NK-92 treated with Interleukin-12 subunit alpha and Interleukin-12 subunit beta, amount 100 ng/mL, for 24 hours (cell line): ENCODE results near the gene MCF2L.

Experiments
- DNase-seq: peaks from one replicate; lab custom pipeline; 2025; lab: John Stamatoyannopoulos, UW

Gene MCF2L

GRCh38 chr13:113125506-113126264 is 156.7 kb downstream of the MCF2L start:
- no peak for DNase-seq

GRCh38 chr13:113126265-113127150 is 157.5 kb downstream of the MCF2L start:
- DNase-seq, result no peak

- DNase-seq, result no peak
Measured at GRCh38 chr13:113129480-113129879, 160.5 kb downstream of the MCF2L start.

- DNase-seq, result no peak
Measured at GRCh38 chr13:113129921-113130750, 161.1 kb downstream of the MCF2L start.

GRCh38 chr13:113135281-113135760 is 166.3 kb downstream of the MCF2L start:
- DNase-seq, result no peak

- DNase-seq, result no peak
Measured at GRCh38 chr13:113137691-113138298, 168.8 kb downstream of the MCF2L start.

- no peak for DNase-seq
Measured at GRCh38 chr13:113138792-113139551, 170.0 kb downstream of the MCF2L start.

GRCh38 chr13:113139577-113139976 is 170.6 kb downstream of the MCF2L start:
- DNase-seq, result no peak

GRCh38 chr13:113140677-113141600 is 171.9 kb downstream of the MCF2L start:
- no peak for DNase-seq

- DNase-seq, result no peak
Measured at GRCh38 chr13:113141601-113141970, 172.6 kb downstream of the MCF2L start.

- DNase-seq, result no peak
Measured at GRCh38 chr13:113142876-113143275, 173.9 kb downstream of the MCF2L start.

GRCh38 chr13:113143466-113144254 is 174.6 kb downstream of the MCF2L start:
- DNase-seq, result no peak

GRCh38 chr13:113144255-113144629 is 175.2 kb downstream of the MCF2L start:
- no peak for DNase-seq

GRCh38 chr13:113145496-113145895 is 176.5 kb downstream of the MCF2L start:
- DNase-seq, result no peak

- no peak for DNase-seq
Measured at GRCh38 chr13:113145911-113146598, 177.0 kb downstream of the MCF2L start.

GRCh38 chr13:113146750-113147149 is 177.7 kb downstream of the MCF2L start:
- no peak for DNase-seq

GRCh38 chr13:113147206-113147605 is 178.2 kb downstream of the MCF2L start:
- DNase-seq, result no peak

GRCh38 chr13:113148407-113148806 is 179.4 kb downstream of the MCF2L start:
- no peak for DNase-seq
